Prostate gland (tissue), 2 donors: ENCODE measurements around the gene BEST4. TPM values are rescaled to one million over a fixed set of nuclear protein-coding genes. Genes with fewer than 3 reads are reported as not detected.

ENCODE experiments used
- DNase-seq: peaks from one replicate; pipeline ENCODE4 v3.0.0-alpha.2; 2019; ENCODE audit warnings: low spot score
- H3K27ac ChIP-seq, 2 donors: fragments of 200-600 bp; sonication (generic); 2 replicates each; pipeline ENCODE4 v1.5.1; 2017 to 2019
- H3K27me3 ChIP-seq: fragments of 200-600 bp; sonication (generic); replicated peaks from 2 replicates; pipeline ENCODE4 v1.5.1; 2019; ENCODE audit not compliant: insufficient read depth
- H3K36me3 ChIP-seq, 2 donors: fragments of 200-600 bp; sonication (generic); 1 replicate in 1 of 2; 2 replicates in 1 of 2; pipeline versions ENCODE4 v1.5.1 to v1.8.1; 2017 to 2019
- H3K4me1 ChIP-seq: fragments of 200-600 bp; sonication (generic); replicated peaks from 2 replicates; pipeline ENCODE4 v1.5.1; 2019
- H3K4me3 ChIP-seq, 2 donors: fragments of 200-600 bp; sonication (generic); 2 replicates each; pipeline ENCODE4 v1.5.1; 2017 to 2019
- H3K9me3 ChIP-seq: fragments of 200-600 bp; sonication (generic); 2 replicates; pipeline ENCODE4 v1.5.1; 2017
- CTCF ChIP-seq, 4 experiments: fragments of 200-600 bp in 2 of 4; fragments of 450-650 bp in 2 of 4; sonication (generic) in 2 of 4; IDR thresholded peaks; 1 replicate in 3 of 4; 2 replicates in 1 of 4; pipeline ENCODE4 v1.5.1; 2016 to 2019; ENCODE audit warnings: antibody characterized with exemption in 4 of 4, mild to moderate bottlenecking in 2 of 4, moderate library complexity in 2 of 4
- POLR2A ChIP-seq: fragments of 450-650 bp; IDR thresholded peaks from one replicate; pipeline ENCODE4 v1.6.1; 2016; ENCODE audit warnings: antibody characterized with exemption, mild to moderate bottlenecking
- POLR2AphosphoS5 ChIP-seq: sonication (generic); formaldehyde crosslinking; IDR thresholded peaks from one replicate; pipeline ENCODE4 v1.6.1; 2017; ENCODE audit warnings: antibody characterized with exemption
- WGBS: methylation state at CpG from one replicate; pipeline ENCODE4 v1.1.5; 2018; 5-methylcytosine and 5-hydroxymethylcytosine counted together
- intact Hi-C: fragments of 100-400 bp; cut with DNase I; formaldehyde crosslinking; loops from one replicate; pipeline ENCODE4 v1.14.2; 2022
- total RNA-seq, 2 donors: library from RNA; depleted of rRNA; stranded (reverse); fragments of >200 nt; gene quantifications; one replicate each; pipeline ENCODE4 v1.1.0, GENCODE V29; 2016

Gene BEST4
- total RNA-seq, 2 donors from 2014 or later = not detected

DNA sequence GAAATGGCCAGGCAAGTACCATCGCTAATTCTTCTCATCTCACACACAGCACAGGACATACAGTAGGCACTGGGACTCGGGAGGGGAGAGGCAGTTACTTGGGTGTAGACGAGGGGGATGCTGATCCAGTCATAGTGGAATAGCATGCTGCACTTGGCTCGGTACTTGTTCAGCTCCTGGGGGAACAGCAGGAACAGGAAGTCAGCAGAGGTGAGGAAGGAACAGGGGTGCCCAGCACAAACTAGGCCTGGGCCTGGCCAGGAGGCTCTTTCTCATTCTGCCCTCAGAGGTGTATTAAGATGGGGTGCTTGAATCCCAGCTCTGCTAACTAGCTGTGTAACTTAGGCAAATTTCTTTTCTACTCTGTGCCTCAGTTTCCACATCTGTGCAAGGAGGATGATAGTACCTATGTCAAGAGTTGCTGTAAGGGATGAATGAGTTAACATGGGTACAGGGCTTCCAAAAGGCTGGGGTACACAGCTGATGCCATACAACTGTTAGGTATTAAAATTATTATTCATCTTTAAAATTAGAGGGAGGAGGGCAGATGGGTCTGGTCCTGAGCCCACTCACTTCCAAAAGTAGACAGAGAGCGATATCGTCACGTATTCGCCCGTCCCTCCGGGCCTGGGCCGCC lies 2.4 kb downstream of the BEST4 start:
- Histone ChIP-seq H3K27me3 (no peaks in the 10 kb centered on the region), H3K36me3 (no peaks in the 10 kb centered on the region), H3K4me1 (no peaks in the 10 kb centered on the region), H3K27ac (peak overlapping the region in 1 of 2 donors; percentile 24), H3K4me3 (peak overlapping the region in 1 of 2 donors; percentile 31), H3K9me3 (no peaks in the 10 kb centered on the region)
- no peak for TF ChIP-seq POLR2A
- no peak for TF ChIP-seq POLR2AphosphoS5
- no peak for TF ChIP-seq CTCF (IDR thresholded peaks at IDR 0.05)
- 35% methylated on average over 11 of the region's 11 CpGs for WGBS
- intact Hi-C loops = loop anchor here (5.0 kb wide), 1 partner anchor 53 kb away; the partner anchor contains the start of gene RNU5D-1
- DNase-seq = no peak

GRCh38 chr1:44785029-44785380 lies 3.0 kb downstream of the BEST4 start:
- 64% methylated on average over 6 of the region's 6 CpGs for WGBS
- H3K9me3 ChIP-seq = no peaks in the 10 kb centered on the region
- TF ChIP-seq POLR2AphosphoS5 (no peak), CTCF (IDR thresholded peaks at IDR 0.05) (no peak), POLR2A (no peak)
- no peaks in the 10 kb centered on the region for H3K4me1 ChIP-seq
- H3K27me3 ChIP-seq = no peaks in the 10 kb centered on the region
- no peaks in the 10 kb centered on the region for H3K36me3 ChIP-seq
- no peak for DNase-seq
- H3K4me3 ChIP-seq = no peak overlapping the region
- no peak overlapping the region for H3K27ac ChIP-seq
- intact Hi-C loops = loop anchor here (5.0 kb wide), 1 partner anchor 53 kb away; the partner anchor contains the start of gene RNU5D-1

DNA sequence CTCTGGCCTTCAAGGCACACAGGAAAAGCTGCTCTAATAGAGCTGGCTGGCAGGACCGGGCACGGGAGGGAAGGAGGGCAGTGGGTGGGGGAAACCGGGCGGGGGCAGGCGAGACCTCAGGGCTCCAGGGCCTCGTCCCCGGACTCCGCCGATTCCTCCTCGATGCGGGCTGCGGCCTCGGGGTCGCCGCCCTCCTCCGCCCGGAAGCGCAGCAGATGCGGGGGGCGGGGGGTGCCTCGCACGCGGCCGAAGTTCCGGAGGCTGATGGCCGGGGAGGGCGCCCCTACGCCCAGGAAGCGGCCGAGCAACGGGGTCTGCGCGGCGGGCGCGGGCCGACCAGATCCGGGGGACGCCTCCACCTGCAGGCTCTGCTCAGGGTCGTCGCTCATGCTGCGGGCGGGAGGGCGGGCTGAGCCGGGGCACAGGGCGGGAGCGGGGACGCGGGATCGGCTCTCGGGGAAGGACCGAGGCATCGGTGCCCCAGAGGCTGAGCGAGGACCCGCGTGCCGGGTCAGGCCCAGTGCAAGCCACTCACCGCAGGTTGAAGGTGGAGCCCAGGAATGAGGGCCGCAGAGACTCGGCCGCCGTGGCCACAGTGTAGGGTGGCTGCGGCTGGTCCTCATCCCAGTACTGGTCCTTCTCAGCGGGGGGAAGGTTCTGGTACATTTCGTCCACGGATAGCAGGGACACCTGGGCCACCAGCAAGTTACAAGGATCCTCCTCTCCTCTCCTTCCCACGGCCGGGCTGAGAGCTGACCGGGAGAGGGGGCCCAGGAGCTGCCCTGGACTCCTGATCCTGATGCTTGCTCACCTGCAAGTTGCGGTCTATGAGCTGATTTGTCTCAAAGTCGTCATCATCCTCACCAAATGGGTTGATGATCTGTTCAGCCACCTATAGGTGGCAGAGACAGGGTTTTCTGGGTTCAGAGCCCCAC lies 3.6 kb downstream of the BEST4 start:
- no peak for DNase-seq
- TF ChIP-seq CTCF (IDR thresholded peaks at IDR 0.05) = no peak
- no peak for TF ChIP-seq POLR2AphosphoS5
- TF ChIP-seq POLR2A = no peak
- Histone ChIP-seq H3K4me1 (no peaks in the 10 kb centered on the region), H3K4me3 (peak overlapping the region; percentile 20 to 31), H3K9me3 (no peaks in the 10 kb centered on the region), H3K27me3 (no peaks in the 10 kb centered on the region), H3K36me3 (no peaks in the 10 kb centered on the region), H3K27ac (peak overlapping the region in 1 of 2 donors; percentile 21)
- intact Hi-C loops = loop anchor here (5.0 kb wide), 1 partner anchor 52 kb away; the partner anchor contains the start of gene RNU5D-1
- WGBS = 10% methylated on average over 60 of the region's 71 CpGs

- H3K27ac ChIP-seq = peak overlapping the region in 1 of 2 donors; percentile 21
- H3K9me3 ChIP-seq = no peaks in the 10 kb centered on the region
- no peaks in the 10 kb centered on the region for H3K36me3 ChIP-seq
- 27% methylated on average over 8 of the region's 8 CpGs for WGBS
- TF ChIP-seq POLR2AphosphoS5 = peak; percentile 35
- TF ChIP-seq POLR2A = no peak
- no peak for TF ChIP-seq CTCF (IDR thresholded peaks at IDR 0.05)
- no peaks in the 10 kb centered on the region for H3K27me3 ChIP-seq
- intact Hi-C loops = no loop called here
- peak overlapping the region; percentile 20 to 31 for H3K4me3 ChIP-seq
- peak; percentile 63 for DNase-seq
- no peaks in the 10 kb centered on the region for H3K4me1 ChIP-seq
Measured at GRCh38 chr1:44783697-44784093, 4.3 kb downstream of the BEST4 start.
